ENCODE results near the gene IFRD2. TPM values are rescaled to one million over a fixed set of nuclear protein-coding genes. Genes with fewer than 3 reads are reported as not detected.

The IFRD2 gene
- total and polyA plus RNA-seq, 2 of the 13 experiments (the other 11 are each of a cell fraction or from before 2014, with no cell fraction given): 32.8 to 96.1 TPM

GRCh38 chr3:50336452-50337174 lies 44.4 kb upstream of the IFRD2 start:
- Histone ChIP-seq H4K20me1 (ENCODE audit: insufficient read depth, low read length) (peaks cover 12% of the 10 kb centered on the region), H3K9ac (ENCODE audit: insufficient read depth, low read depth, low read length) (peak overlapping the region; percentile 95), H3K79me2 (ENCODE audit: insufficient read depth, low read length) (peaks cover 46% of the 10 kb centered on the region), H3K36me3 (replicated peaks in 1 of 2; ENCODE audit: control insufficient read depth in 1 of 2, insufficient read depth in 2 of 2, low read length in 2 of 2) (peaks cover 10 to 19% of the 10 kb centered on the region in 2 experiments; a peak in 4 of 5 replicates), H2AFZ (ENCODE audit: low read length) (no peak overlapping the region), H3K9me3 (ENCODE audit: low read length) (no peaks in the 10 kb centered on the region), H3K27ac (ENCODE audit: extremely low read length, insufficient read depth, low read length) (peak overlapping the region; percentile 85), H3K4me1 (ENCODE audit: insufficient read depth, low read length) (peaks cover 51% of the 10 kb centered on the region), H3K4me2 (ENCODE audit: low read depth, low read length) (peak overlapping the region; percentile 97), H3K4me3 (replicated peaks in 1 of 3; ENCODE audit: insufficient read depth in 1 of 3, low read depth in 2 of 3, low read length in 3 of 3) (peak overlapping the region; percentile 86 to 89 (median 88)), H3K27me3 (ENCODE audit: control insufficient read depth in 1 of 2, insufficient read depth in 2 of 2, low read length in 2 of 2) (peaks cover 1 to 2% of the 10 kb centered on the region in 2 experiments; a peak in 1 of 5 replicates)
- TSS peak; percentile 76 for BruUV-seq (replicated peaks)
- ChIA-PET POLR2A (interaction anchor here (0.7 to 4.7 kb wide), 36 partner anchors 9 to 1163 kb away, joined by 3 to 66 read pairs (median 6); partner anchors contain the start of genes C3orf18, CYB561D2, DCAF1 and GNAI2), CTCF (ENCODE audit: low intra/inter-chr PET ratio, low total read pairs) (no interaction called here)
- in situ Hi-C loops (cut with HindIII; ENCODE audit: extremely low pct_ligation_motif_present, low pct_unique_long_range_greater_than_20kb): no loop called here
- 0% methylated on average over 10 of the region's 31 CpGs for WGBS (ENCODE audit: low lambda C conversion rate)
- no peak for DNase-seq (ENCODE audit: low spot score)
- intact Hi-C loops (cut with micrococcal nuclease; ENCODE audit: unreplicated experiment): no loop called here
- peak; percentile 18 for ATAC-seq
- peak; percentile 46 for FAIRE-seq
- TF ChIP-seq ZFP62 (CRISPR knock-in tag; IDR thresholded peaks at IDR 0.05) (0 out of 2 replicates have a peak, but pooled peaks have one; percentile 75), THAP8 (CRISPR knock-in tag; IDR thresholded peaks at IDR 0.05; ENCODE audit: borderline replicate concordance) (peak; percentile 23; the same call in 1 of the 2 replicates), SALL2 (CRISPR knock-in tag; IDR thresholded peaks at IDR 0.05) (no peak), SOX6 (IDR thresholded peaks at IDR 0.05) (no peak), SOX6 (CRISPR knock-in tag; IDR thresholded peaks at IDR 0.05) (no peak), GPN1 (CRISPR knock-in tag; IDR thresholded peaks at IDR 0.05; ENCODE audit: borderline replicate concordance) (0 out of 2 replicates have a peak, but pooled peaks have one; percentile 19), ZNF510 (CRISPR knock-in tag; IDR thresholded peaks at IDR 0.05; ENCODE audit: low read depth) (0 out of 2 replicates have a peak, but pooled peaks have one; percentile 17), KLF9 (CRISPR knock-in tag; IDR thresholded peaks at IDR 0.05; ENCODE audit: low read depth) (no peak), ZNF672 (CRISPR knock-in tag; IDR thresholded peaks at IDR 0.05) (peak; percentile 38; the same call in 1 of the 2 replicates), HNF4G (IDR thresholded peaks at IDR 0.05; ENCODE audit: borderline replicate concordance, low read depth, low read length) (no peak), HNF4G (CRISPR knock-in tag; IDR thresholded peaks at IDR 0.05; ENCODE audit: borderline replicate concordance, low read depth) (no peak), JARID2 (CRISPR knock-in tag; IDR thresholded peaks at IDR 0.05; ENCODE audit: insufficient replicate concordance) (no peak), KLF15 (CRISPR knock-in tag; IDR thresholded peaks at IDR 0.05; ENCODE audit: borderline replicate concordance) (no peak), ZNF101 (CRISPR knock-in tag; IDR thresholded peaks at IDR 0.05; ENCODE audit: borderline replicate concordance, low read depth) (0 out of 2 replicates have a peak, but pooled peaks have one; percentile 13), ADNP (CRISPR knock-in tag; IDR thresholded peaks at IDR 0.05) (no peak)
- TF ChIP-seq, protein P1, sequence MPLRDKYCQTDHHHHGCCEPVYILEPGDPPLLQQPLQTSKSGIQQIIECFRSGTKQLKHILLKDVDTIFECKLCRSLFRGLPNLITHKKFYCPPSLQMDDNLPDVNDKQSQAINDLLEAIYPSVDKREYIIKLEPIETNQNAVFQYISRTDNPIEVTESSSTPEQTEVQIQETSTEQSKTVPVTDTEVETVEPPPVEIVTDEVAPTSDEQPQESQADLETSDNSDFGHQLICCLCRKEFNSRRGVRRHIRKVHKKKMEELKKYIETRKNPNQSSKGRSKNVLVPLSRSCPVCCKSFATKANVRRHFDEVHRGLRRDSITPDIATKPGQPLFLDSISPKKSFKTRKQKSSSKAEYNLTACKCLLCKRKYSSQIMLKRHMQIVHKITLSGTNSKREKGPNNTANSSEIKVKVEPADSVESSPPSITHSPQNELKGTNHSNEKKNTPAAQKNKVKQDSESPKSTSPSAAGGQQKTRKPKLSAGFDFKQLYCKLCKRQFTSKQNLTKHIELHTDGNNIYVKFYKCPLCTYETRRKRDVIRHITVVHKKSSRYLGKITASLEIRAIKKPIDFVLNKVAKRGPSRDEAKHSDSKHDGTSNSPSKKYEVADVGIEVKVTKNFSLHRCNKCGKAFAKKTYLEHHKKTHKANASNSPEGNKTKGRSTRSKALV (CRISPR knock-in tag; IDR thresholded peaks at IDR 0.05): no peak; the same call in 1 of the 2 replicates
- TF ChIP-seq, protein P2, sequence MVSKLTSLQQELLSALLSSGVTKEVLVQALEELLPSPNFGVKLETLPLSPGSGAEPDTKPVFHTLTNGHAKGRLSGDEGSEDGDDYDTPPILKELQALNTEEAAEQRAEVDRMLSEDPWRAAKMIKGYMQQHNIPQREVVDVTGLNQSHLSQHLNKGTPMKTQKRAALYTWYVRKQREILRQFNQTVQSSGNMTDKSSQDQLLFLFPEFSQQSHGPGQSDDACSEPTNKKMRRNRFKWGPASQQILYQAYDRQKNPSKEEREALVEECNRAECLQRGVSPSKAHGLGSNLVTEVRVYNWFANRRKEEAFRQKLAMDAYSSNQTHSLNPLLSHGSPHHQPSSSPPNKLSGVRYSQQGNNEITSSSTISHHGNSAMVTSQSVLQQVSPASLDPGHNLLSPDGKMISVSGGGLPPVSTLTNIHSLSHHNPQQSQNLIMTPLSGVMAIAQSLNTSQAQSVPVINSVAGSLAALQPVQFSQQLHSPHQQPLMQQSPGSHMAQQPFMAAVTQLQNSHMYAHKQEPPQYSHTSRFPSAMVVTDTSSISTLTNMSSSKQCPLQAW (CRISPR knock-in tag; IDR thresholded peaks at IDR 0.05): 0 out of 2 replicates have a peak, but pooled peaks have one; percentile 1
- TF ChIP-seq, protein P3, sequence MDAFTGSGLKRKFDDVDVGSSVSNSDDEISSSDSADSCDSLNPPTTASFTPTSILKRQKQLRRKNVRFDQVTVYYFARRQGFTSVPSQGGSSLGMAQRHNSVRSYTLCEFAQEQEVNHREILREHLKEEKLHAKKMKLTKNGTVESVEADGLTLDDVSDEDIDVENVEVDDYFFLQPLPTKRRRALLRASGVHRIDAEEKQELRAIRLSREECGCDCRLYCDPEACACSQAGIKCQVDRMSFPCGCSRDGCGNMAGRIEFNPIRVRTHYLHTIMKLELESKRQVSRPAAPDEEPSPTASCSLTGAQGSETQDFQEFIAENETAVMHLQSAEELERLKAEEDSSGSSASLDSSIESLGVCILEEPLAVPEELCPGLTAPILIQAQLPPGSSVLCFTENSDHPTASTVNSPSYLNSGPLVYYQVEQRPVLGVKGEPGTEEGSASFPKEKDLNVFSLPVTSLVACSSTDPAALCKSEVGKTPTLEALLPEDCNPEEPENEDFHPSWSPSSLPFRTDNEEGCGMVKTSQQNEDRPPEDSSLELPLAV (CRISPR knock-in tag; conservative IDR thresholded peaks at IDR 0.05; ENCODE audit: low read depth): peak; percentile 81; the same call in 1 of the 2 replicates

All from HepG2 (cell line).